Progenitor cell of endocrine pancreas (in vitro differentiated cells): Measurements from ENCODE around the gene NOTCH1. TPM values are rescaled to one million over a fixed set of nuclear protein-coding genes. Genes with fewer than 3 reads are reported as not detected.

ENCODE experiments used
- DNase-seq: peaks from one replicate; pipeline ENCODE4 v3.0.0; 2021; ENCODE audit warnings: low spot score; ENCODE audit not compliant: unreplicated experiment
- H3K27ac Mint-ChIP-seq: 2 replicates; pipeline ENCODE4 v1.8.0; 2021; ENCODE audit warnings: mild to moderate bottlenecking, moderate library complexity, mixed read lengths
- H3K27me3 Mint-ChIP-seq: 2 replicates; pipeline ENCODE4 v1.8.0; 2021; ENCODE audit warnings: mixed read lengths
- H3K36me3 Mint-ChIP-seq: 2 replicates; pipeline ENCODE4 v1.8.0; 2022; ENCODE audit warnings: mixed read lengths; ENCODE audit not compliant: insufficient read depth
- H3K4me1 Mint-ChIP-seq: 2 replicates; pipeline ENCODE4 v1.8.0; 2021; ENCODE audit warnings: low read depth, mixed read lengths
- H3K4me3 Mint-ChIP-seq: 2 replicates; pipeline ENCODE4 v1.8.0; 2021; ENCODE audit warnings: low read depth, mild to moderate bottlenecking, moderate library complexity, mixed read lengths
- H3K9me3 Mint-ChIP-seq: 2 replicates; pipeline ENCODE4 v1.8.0; 2021; ENCODE audit warnings: low read depth, mixed read lengths
- CTCF ChIP-seq: fragments of 200-600 bp; sonication (generic); IDR thresholded peaks from one replicate; pipeline ENCODE4 v1.5.0; 2021; ENCODE audit warnings: antibody characterized with exemption, mild to moderate bottlenecking; ENCODE audit not compliant: unreplicated experiment
- total RNA-seq: library from RNA; stranded (reverse); gene quantifications from 2 replicates; pipeline ENCODE4 v1.2.1, GENCODE V29; 2021

The NOTCH1 gene
- total RNA-seq, 1 donor from 2014 or later: 130 TPM

GRCh38 chr9:136507992-136508375 is 37.9 kb downstream of the NOTCH1 start:
- Mint-ChIP-seq H3K27me3 (no peaks in the 10 kb centered on the region), H3K4me3 (no peak overlapping the region), H3K27ac (no peak overlapping the region), H3K9me3 (no peaks in the 10 kb centered on the region), H3K36me3 (no peaks in the 10 kb centered on the region), H3K4me1 (no peaks in the 10 kb centered on the region)
- DNase-seq: no peak
- TF ChIP-seq CTCF: no peak

- no peaks in the 10 kb centered on the region for H3K4me1 Mint-ChIP-seq
- no peaks in the 10 kb centered on the region for H3K9me3 Mint-ChIP-seq
- H3K27me3 Mint-ChIP-seq: no peaks in the 10 kb centered on the region
- H3K36me3 Mint-ChIP-seq: peaks cover 3% of the 10 kb centered on the region
- DNase-seq: no peak
- TF ChIP-seq CTCF: no peak
- H3K27ac Mint-ChIP-seq: no peak overlapping the region
- H3K4me3 Mint-ChIP-seq: no peak overlapping the region
These were observed 38.4 kb downstream of the NOTCH1 start for GRCh38 chr9:136507221-136507991.

GRCh38 chr9:136506425-136506824 is 39.4 kb downstream of the NOTCH1 start:
- H3K27ac Mint-ChIP-seq: no peak overlapping the region
- no peaks in the 10 kb centered on the region for H3K4me1 Mint-ChIP-seq
- no peak for TF ChIP-seq CTCF
- H3K36me3 Mint-ChIP-seq: peaks cover 4% of the 10 kb centered on the region
- no peaks in the 10 kb centered on the region for H3K9me3 Mint-ChIP-seq
- DNase-seq: no peak
- H3K4me3 Mint-ChIP-seq: no peak overlapping the region
- no peaks in the 10 kb centered on the region for H3K27me3 Mint-ChIP-seq

- H3K9me3 Mint-ChIP-seq: no peaks in the 10 kb centered on the region
- H3K4me3 Mint-ChIP-seq: no peak overlapping the region
- peaks cover 6% of the 10 kb centered on the region for H3K36me3 Mint-ChIP-seq
- no peaks in the 10 kb centered on the region for H3K27me3 Mint-ChIP-seq
- DNase-seq: no peak
- no peaks in the 10 kb centered on the region for H3K4me1 Mint-ChIP-seq
- TF ChIP-seq CTCF: no peak
- no peak overlapping the region for H3K27ac Mint-ChIP-seq
These were observed 40.1 kb downstream of the NOTCH1 start for GRCh38 chr9:136505406-136506403.
